Sigmoid colon (tissue), 7 donors: ENCODE results near the gene SLC26A9. TPM values are rescaled to one million over a fixed set of nuclear protein-coding genes. Genes with fewer than 3 reads are reported as not detected.

Experiments
- DNase-seq: peaks from one replicate; pipeline ENCODE4 v3.0.0-alpha.2; 2019
- H3K27ac ChIP-seq, 4 donors: fragments of 200-600 bp; sonication (generic); one replicate each; pipeline ENCODE4 v1.5.1; 2016 to 2019; ENCODE audit warnings: mild to moderate bottlenecking in 1 of 4
- H3K27me3 ChIP-seq, 3 donors: fragments of 200-600 bp; sonication (generic); one replicate each; pipeline ENCODE4 v1.5.1; 2019; ENCODE audit warnings: mild to moderate bottlenecking in 1 of 3
- H3K36me3 ChIP-seq, 4 donors: fragments of 200-600 bp; sonication (generic); one replicate each; pipeline ENCODE4 v1.5.1; 2016 to 2019
- H3K4me1 ChIP-seq, 4 donors: fragments of 200-600 bp; sonication (generic); one replicate each; pipeline ENCODE4 v1.5.1; 2017 to 2019
- H3K4me3 ChIP-seq, 4 donors: fragments of 200-600 bp; sonication (generic); one replicate each; pipeline ENCODE4 v1.5.1; 2017 to 2019; ENCODE audit warnings: mild to moderate bottlenecking in 2 of 4, moderate library complexity in 1 of 4
- H3K9me3 ChIP-seq, 4 donors: fragments of 200-600 bp in 3 of 4; sonication (generic) in 3 of 4; one replicate each; pipeline versions ENCODE4 v1.5.1 to v1.6.1; 2013 to 2019
- CTCF ChIP-seq, 4 experiments: fragments of 450-650 bp in 3 of 4; fragments of 200-600 bp in 1 of 4; IDR thresholded peaks; one replicate each; pipeline ENCODE4 v1.5.1; 2016 to 2019; ENCODE audit warnings: antibody characterized with exemption in 4 of 4, mild to moderate bottlenecking in 3 of 4, moderate library complexity in 2 of 4
- EP300 ChIP-seq, 4 donors: sonication (generic); formaldehyde crosslinking; IDR thresholded peaks; one replicate each; pipeline ENCODE4 v1.6.1; 2017; ENCODE audit warnings: antibody characterized with exemption in 4 of 4
- POLR2A ChIP-seq, 2 donors: fragments of 450-650 bp; IDR thresholded peaks; one replicate each; pipeline ENCODE4 v1.6.1; 2016; ENCODE audit warnings: antibody characterized with exemption in 2 of 2, mild to moderate bottlenecking in 2 of 2, moderate library complexity in 2 of 2
- POLR2AphosphoS5 ChIP-seq, 4 donors: sonication (generic); formaldehyde crosslinking; IDR thresholded peaks; one replicate each; pipeline ENCODE4 v1.6.1; 2017; ENCODE audit warnings: antibody characterized with exemption in 4 of 4
- WGBS, 2 donors: extraction: QIAGEN DNeasy Blood & Tissue Kit; methylation state at CpG; one replicate each; pipeline ENCODE4 v1.1.7; 2013; 5-methylcytosine and 5-hydroxymethylcytosine counted together
- intact Hi-C: fragments of 100-400 bp; cut with DNase I; formaldehyde crosslinking; loops from one replicate; pipeline ENCODE4 v1.15.1; 2023
- polyA plus RNA-seq, 3 donors: library from polyadenylated mRNA; stranded (reverse); fragments of 200-250 nt; gene quantifications; one replicate each; pipeline ENCODE4 v1.2.3, GENCODE V29; 2013
- total RNA-seq, 4 donors: library from RNA; depleted of rRNA; stranded (reverse); fragments of >200 nt; gene quantifications; one replicate each; pipeline ENCODE4 v1.1.0, GENCODE V29; 2016
- donor health status: healthy with polysubstance abuse.
- donor health status: Bipolar disorder and iron deficiency.
- donor health status: healthy.

The SLC26A9 gene
- total and polyA plus RNA-seq, 7 donors = 0.60 TPM; not detected in 6

- intact Hi-C loops = no loop called here
- whole genome bisulfite sequencing, 2 donors = 67 to 80% methylated on average over 4 of the region's 4 CpGs
Observed at GRCh38 chr1:205959789-205960188, 16.5 kb upstream of the SLC26A9 start.

GRCh38 chr1:205955499-205955898 lies 12.2 kb upstream of the SLC26A9 start:
- no peak for DNase-seq
- peaks cover 0 to 16% (median 0%) of the 10 kb centered on the region in 3 donors for H3K27me3 ChIP-seq
- no peaks in the 10 kb centered on the region for H3K9me3 ChIP-seq
- TF ChIP-seq POLR2AphosphoS5 (IDR thresholded peaks at IDR 0.05) = no peak
- TF ChIP-seq POLR2A (IDR thresholded peaks at IDR 0.05) = no peak
- TF ChIP-seq CTCF (IDR thresholded peaks at IDR 0.05) = no peak
- TF ChIP-seq EP300 (IDR thresholded peaks at IDR 0.05) = no peak
- H3K4me1 ChIP-seq = no peaks in the 10 kb centered on the region
- intact Hi-C loops = no loop called here
- H3K36me3 ChIP-seq = no peaks in the 10 kb centered on the region
- 79 to 83% methylated on average over 1 of the region's 1 CpG for WGBS, 2 donors
- H3K4me3 ChIP-seq = no peak overlapping the region
- H3K27ac ChIP-seq = no peak overlapping the region

More at GRCh38 chr1:205959789-205960188, 16.5 kb upstream of the SLC26A9 start:
- no peak overlapping the region for H3K4me3 ChIP-seq
- no peaks in the 10 kb centered on the region for H3K36me3 ChIP-seq
- H3K4me1 ChIP-seq = no peaks in the 10 kb centered on the region
- TF ChIP-seq CTCF (IDR thresholded peaks at IDR 0.05) (no peak), EP300 (IDR thresholded peaks at IDR 0.05) (no peak), POLR2AphosphoS5 (IDR thresholded peaks at IDR 0.05) (no peak), POLR2A (IDR thresholded peaks at IDR 0.05) (no peak)
- H3K27ac ChIP-seq = no peak overlapping the region
- H3K27me3 ChIP-seq = peaks cover 0 to 16% (median 0%) of the 10 kb centered on the region in 3 donors
- H3K9me3 ChIP-seq = no peaks in the 10 kb centered on the region
- no peak for DNase-seq

GRCh38 chr1:205954819-205955404 lies 11.7 kb upstream of the SLC26A9 start:
- Histone ChIP-seq H3K27me3 (peaks cover 0 to 16% (median 0%) of the 10 kb centered on the region in 3 donors), H3K36me3 (no peaks in the 10 kb centered on the region), H3K4me1 (no peaks in the 10 kb centered on the region), H3K27ac (no peak overlapping the region), H3K9me3 (no peaks in the 10 kb centered on the region), H3K4me3 (no peak overlapping the region)
- no peak for DNase-seq
- intact Hi-C loops = no loop called here
- WGBS, 2 donors = 69 to 78% methylated on average over 11 of the region's 11 CpGs
- TF ChIP-seq EP300 (IDR thresholded peaks at IDR 0.05) = no peak
- TF ChIP-seq POLR2AphosphoS5 (IDR thresholded peaks at IDR 0.05) = no peak
- no peak for TF ChIP-seq CTCF (IDR thresholded peaks at IDR 0.05)
- no peak for TF ChIP-seq POLR2A (IDR thresholded peaks at IDR 0.05)

- Histone ChIP-seq H3K9me3 (no peaks in the 10 kb centered on the region), H3K4me1 (no peaks in the 10 kb centered on the region), H3K36me3 (no peaks in the 10 kb centered on the region), H3K4me3 (no peak overlapping the region), H3K27me3 (peaks cover 0 to 8% (median 0%) of the 10 kb centered on the region in 3 donors), H3K27ac (no peak overlapping the region)
- intact Hi-C loops = no loop called here
- TF ChIP-seq EP300 (IDR thresholded peaks at IDR 0.05) = no peak
- no peak for TF ChIP-seq CTCF (IDR thresholded peaks at IDR 0.05)
- TF ChIP-seq POLR2AphosphoS5 (IDR thresholded peaks at IDR 0.05) = no peak
- TF ChIP-seq POLR2A (IDR thresholded peaks at IDR 0.05) = no peak
- no peak for DNase-seq
- 88 to 96% methylated on average over 1 of the region's 1 CpG for WGBS, 2 donors
Observed at GRCh38 chr1:205951746-205952145, 8.5 kb upstream of the SLC26A9 start.
